Measurements from ENCODE around the gene CCNJL. TPM values are rescaled to one million over a fixed set of nuclear protein-coding genes. Genes with fewer than 3 reads are reported as not detected.

CCNJL gene
- total and polyA plus RNA-seq, 2 donors (not counting 1 experiment from before 2014, with no cell fraction given): 0.03 to 0.67 TPM

DNA sequence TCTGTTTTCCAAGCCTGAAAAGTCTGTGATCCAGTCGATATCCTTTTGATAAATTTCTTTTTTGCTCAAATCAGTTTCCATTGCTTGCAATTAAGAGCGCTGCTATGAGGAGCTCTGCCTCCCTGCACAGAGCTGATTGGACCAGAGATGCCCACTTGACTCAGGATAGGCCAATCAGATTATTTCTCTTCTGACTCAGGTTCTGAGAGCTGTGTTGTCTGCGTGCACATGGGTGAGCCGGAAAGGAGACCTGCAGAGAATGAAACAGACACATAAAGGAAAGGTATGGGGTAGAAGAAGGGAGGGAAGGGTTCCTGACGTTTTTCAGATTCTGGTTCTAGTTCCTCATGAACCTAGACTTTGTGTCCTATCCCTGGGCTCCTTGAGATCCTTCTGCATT lies 98.8 kb downstream of the CCNJL start:
- ChIA-PET CTCF (no interaction called here), POLR2A (no interaction called here)
- Histone ChIP-seq H3K27ac (ENCODE audit: low read length in 2 of 2) (no peak overlapping the region), H3K4me3 (ENCODE audit: control extremely low read depth in 1 of 5, extremely low read depth in 1 of 5, insufficient read depth in 1 of 5, low read depth in 2 of 5, low read length in 4 of 5) (no peak overlapping the region), H3K27me3 (replicated peaks in 1 of 4; ENCODE audit: control extremely low read depth in 1 of 4, control insufficient read depth in 3 of 4, insufficient read depth in 4 of 4, low read length in 3 of 4) (peaks cover 0 to 2% (median 0%) of the 10 kb centered on the region in 4 experiments), H2AFZ (ENCODE audit: insufficient read depth, low read depth, low read length, poor library complexity, severe bottlenecking) (no peak overlapping the region), H4K20me1 (ENCODE audit: control insufficient read depth, insufficient read depth, low read length, poor library complexity, severe bottlenecking) (no peaks in the 10 kb centered on the region), H3K36me3 (replicated peaks in 1 of 2; ENCODE audit: control extremely low read depth in 1 of 2, control insufficient read depth in 1 of 2, extremely low read depth in 1 of 2, insufficient read depth in 2 of 2, low read length in 1 of 2) (no peaks in the 10 kb centered on the region), H3K4me2 (replicated peaks; ENCODE audit: low read depth, low read length, poor library complexity, severe bottlenecking) (no peak overlapping the region), H3K79me2 (ENCODE audit: control insufficient read depth, insufficient read depth, low read length) (no peaks in the 10 kb centered on the region), H3K9me3 (ENCODE audit: control extremely low read depth in 1 of 3, control insufficient read depth in 2 of 3, insufficient read depth in 1 of 3, low read length in 2 of 3) (no peaks in the 10 kb centered on the region), H3K4me1 (ENCODE audit: control insufficient read depth in 2 of 2, insufficient read depth in 2 of 2, low read length in 2 of 2) (no peaks in the 10 kb centered on the region), H3K9ac (ENCODE audit: low read length) (no peak overlapping the region)
- intact Hi-C loops (cut with micrococcal nuclease): no loop called here
- no peak overlapping the region for H3K4me3 Mint-ChIP-seq
- no peak for ATAC-seq (ENCODE audit: low read depth)
- H3K27me3 Mint-ChIP-seq: peaks cover 9% of the 10 kb centered on the region
- TF ChIP-seq, protein P1, sequence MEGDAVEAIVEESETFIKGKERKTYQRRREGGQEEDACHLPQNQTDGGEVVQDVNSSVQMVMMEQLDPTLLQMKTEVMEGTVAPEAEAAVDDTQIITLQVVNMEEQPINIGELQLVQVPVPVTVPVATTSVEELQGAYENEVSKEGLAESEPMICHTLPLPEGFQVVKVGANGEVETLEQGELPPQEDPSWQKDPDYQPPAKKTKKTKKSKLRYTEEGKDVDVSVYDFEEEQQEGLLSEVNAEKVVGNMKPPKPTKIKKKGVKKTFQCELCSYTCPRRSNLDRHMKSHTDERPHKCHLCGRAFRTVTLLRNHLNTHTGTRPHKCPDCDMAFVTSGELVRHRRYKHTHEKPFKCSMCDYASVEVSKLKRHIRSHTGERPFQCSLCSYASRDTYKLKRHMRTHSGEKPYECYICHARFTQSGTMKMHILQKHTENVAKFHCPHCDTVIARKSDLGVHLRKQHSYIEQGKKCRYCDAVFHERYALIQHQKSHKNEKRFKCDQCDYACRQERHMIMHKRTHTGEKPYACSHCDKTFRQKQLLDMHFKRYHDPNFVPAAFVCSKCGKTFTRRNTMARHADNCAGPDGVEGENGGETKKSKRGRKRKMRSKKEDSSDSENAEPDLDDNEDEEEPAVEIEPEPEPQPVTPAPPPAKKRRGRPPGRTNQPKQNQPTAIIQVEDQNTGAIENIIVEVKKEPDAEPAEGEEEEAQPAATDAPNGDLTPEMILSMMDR (IDR thresholded peaks at IDR 0.05): no peak
- no peak for TF ChIP-seq EZH2 (IDR thresholded peaks at IDR 0.05; ENCODE audit: borderline replicate concordance, insufficient read depth, low read depth, low read length, poor library complexity, severe bottlenecking)
- DNase-seq: no peak
- H3K4me1 Mint-ChIP-seq: no peaks in the 10 kb centered on the region
- H3K27ac Mint-ChIP-seq: no peak overlapping the region
- H3K9me3 Mint-ChIP-seq (ENCODE audit: insufficient read depth): no peaks in the 10 kb centered on the region
- 85% methylated on average over 5 of the region's 5 CpGs for WGBS (ENCODE audit: insufficient coverage)

DNA sequence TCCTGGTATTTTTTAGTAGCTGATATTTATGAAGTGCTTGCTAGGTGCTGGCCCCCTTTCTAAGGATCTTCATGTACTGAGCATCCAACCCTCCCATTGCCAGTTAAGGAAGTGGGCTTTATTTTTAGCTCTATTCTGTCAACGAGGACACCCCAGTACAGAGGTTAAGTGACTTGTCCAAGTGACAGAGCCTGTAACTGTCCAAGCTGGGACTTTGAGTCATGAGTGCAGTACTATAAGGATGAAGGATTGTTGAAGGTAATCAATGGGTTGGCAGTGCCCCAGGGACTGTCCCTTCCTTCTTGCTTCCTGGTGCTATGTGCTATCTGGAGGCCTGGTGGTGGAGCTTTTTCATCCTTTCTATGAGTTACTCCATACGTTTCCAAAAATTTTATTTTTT lies 101.0 kb downstream of the CCNJL start:
- Histone ChIP-seq H2AFZ (ENCODE audit: insufficient read depth, low read depth, low read length, poor library complexity, severe bottlenecking) (no peak overlapping the region), H3K9me3 (ENCODE audit: control extremely low read depth in 1 of 3, control insufficient read depth in 2 of 3, insufficient read depth in 1 of 3, low read length in 2 of 3) (no peaks in the 10 kb centered on the region), H3K4me3 (ENCODE audit: control extremely low read depth in 1 of 5, extremely low read depth in 1 of 5, insufficient read depth in 1 of 5, low read depth in 2 of 5, low read length in 4 of 5) (no peak overlapping the region), H3K9ac (ENCODE audit: low read length) (no peak overlapping the region), H3K36me3 (replicated peaks in 1 of 2; ENCODE audit: control extremely low read depth in 1 of 2, control insufficient read depth in 1 of 2, extremely low read depth in 1 of 2, insufficient read depth in 2 of 2, low read length in 1 of 2) (no peaks in the 10 kb centered on the region), H4K20me1 (ENCODE audit: control insufficient read depth, insufficient read depth, low read length, poor library complexity, severe bottlenecking) (no peaks in the 10 kb centered on the region), H3K79me2 (ENCODE audit: control insufficient read depth, insufficient read depth, low read length) (no peaks in the 10 kb centered on the region), H3K4me2 (replicated peaks; ENCODE audit: low read depth, low read length, poor library complexity, severe bottlenecking) (no peak overlapping the region), H3K27ac (ENCODE audit: low read length in 2 of 2) (no peak overlapping the region), H3K4me1 (ENCODE audit: control insufficient read depth in 2 of 2, insufficient read depth in 2 of 2, low read length in 2 of 2) (no peaks in the 10 kb centered on the region), H3K27me3 (replicated peaks in 1 of 4; ENCODE audit: control extremely low read depth in 1 of 4, control insufficient read depth in 3 of 4, insufficient read depth in 4 of 4, low read length in 3 of 4) (peaks cover 0 to 2% (median 0%) of the 10 kb centered on the region in 4 experiments)
- TF ChIP-seq, protein P1 (IDR thresholded peaks at IDR 0.05): no peak
- no peak for TF ChIP-seq EZH2 (IDR thresholded peaks at IDR 0.05; ENCODE audit: borderline replicate concordance, insufficient read depth, low read depth, low read length, poor library complexity, severe bottlenecking)
- POLR2A ChIA-PET: no interaction called here
- CTCF ChIA-PET: interaction anchor here (0.8 kb wide), 1 partner anchor 35 kb away, joined by 4 read pairs; no protein-coding TSS in a partner anchor
- DNase-seq (no peak), ATAC-seq (ENCODE audit: low read depth) (no peak)
- Mint-ChIP-seq H3K4me1 (no peaks in the 10 kb centered on the region), H3K9me3 (ENCODE audit: insufficient read depth) (no peaks in the 10 kb centered on the region), H3K27ac (no peak overlapping the region), H3K27me3 (peaks cover 6% of the 10 kb centered on the region), H3K4me3 (no peak overlapping the region)
- intact Hi-C loops (cut with micrococcal nuclease): no loop called here
- WGBS (ENCODE audit: insufficient coverage): 57% methylated on average over 1 of the region's 2 CpGs

All from B cell (primary cell).